Measurements from ENCODE around the gene GRAP.

The GRAP gene

GRCh38 chr17:19002805-19003542, 43.8 kb downstream of the GRAP start:
- no peak for DNase-seq (ENCODE audit: low read depth)

- no peak for DNase-seq (ENCODE audit: low read depth)
Measured at GRCh38 chr17:19001907-19002590, 44.7 kb downstream of the GRAP start.

GRCh38 chr17:19000531-19001325, 46.0 kb downstream of the GRAP start:
- DNase-seq (ENCODE audit: low read depth), result no peak

GRCh38 chr17:18999911-19000310, 46.8 kb downstream of the GRAP start:
- no peak for DNase-seq (ENCODE audit: low read depth)

GRCh38 chr17:18999394-18999793, 47.4 kb downstream of the GRAP start:
- no peak for DNase-seq (ENCODE audit: low read depth)

GRCh38 chr17:18997650-18998196, 49.0 kb downstream of the GRAP start:
- DNase-seq (ENCODE audit: low read depth), result no peak

GRCh38 chr17:18996458-18996857, 50.3 kb downstream of the GRAP start:
- no peak for DNase-seq (ENCODE audit: low read depth)

GRCh38 chr17:18995220-18995619, 51.5 kb downstream of the GRAP start:
- no peak for DNase-seq (ENCODE audit: low read depth)

- DNase-seq (ENCODE audit: low read depth), result no peak
Measured at GRCh38 chr17:18994631-18995030, 52.1 kb downstream of the GRAP start.

GRCh38 chr17:18993905-18994526, 52.7 kb downstream of the GRAP start:
- DNase-seq (ENCODE audit: low read depth), result no peak

- no peak for DNase-seq (ENCODE audit: low read depth)
Measured at GRCh38 chr17:18992454-18993130, 54.2 kb downstream of the GRAP start.

- DNase-seq (ENCODE audit: low read depth), result no peak
Measured at GRCh38 chr17:18991531-18992315, 55.0 kb downstream of the GRAP start.

- DNase-seq (ENCODE audit: low read depth), result no peak
Measured at GRCh38 chr17:18990331-18990730, 56.4 kb downstream of the GRAP start.

GRCh38 chr17:18988546-18989173, 58.1 kb downstream of the GRAP start:
- no peak for DNase-seq (ENCODE audit: low read depth)

GRCh38 chr17:18987862-18988545, 58.8 kb downstream of the GRAP start:
- DNase-seq (ENCODE audit: low read depth), result no peak

- no peak for DNase-seq (ENCODE audit: low read depth)
Measured at GRCh38 chr17:18987230-18987610, 59.5 kb downstream of the GRAP start.

GRCh38 chr17:18986541-18987229, 60.1 kb downstream of the GRAP start:
- no peak for DNase-seq (ENCODE audit: low read depth)

GRCh38 chr17:18985475-18985874, 61.3 kb downstream of the GRAP start:
- DNase-seq (ENCODE audit: low read depth), result no peak
